GM18867 (cell line): ENCODE measurements around the gene EDEM2.
A peak's percentile ranks its signal among the peaks of the same experiment; 100 is the strongest.
"Not testable (repeated sequence)": the region's sequence is repeated elsewhere in the genome, so short reads cannot be mapped to it uniquely, and the experiment has no call there.

ENCODE experiments used
- ATAC-seq: cut with Tn5 transposase; IDR thresholded peaks from one replicate; pipeline ENCODE4 v1.9.1; 2021; ENCODE audit warnings: mild to moderate bottlenecking, moderate library complexity; ENCODE audit not compliant: unreplicated experiment

The EDEM2 gene

GRCh38 chr20:35168701-35169409, 21.7 kb upstream of the EDEM2 start:
- not testable (repeated sequence) for ATAC-seq

GRCh38 chr20:35167787-35168186, 20.7 kb upstream of the EDEM2 start:
- ATAC-seq = no peak

GRCh38 chr20:35166242-35166830, 19.2 kb upstream of the EDEM2 start:
- ATAC-seq = no peak

- ATAC-seq = no peak
These were observed 18.4 kb upstream of the EDEM2 start for GRCh38 chr20:35165221-35166185.

- not testable (repeated sequence) for ATAC-seq
These were observed 17.4 kb upstream of the EDEM2 start for GRCh38 chr20:35164531-35164930.

- ATAC-seq = not testable (repeated sequence)
These were observed 13.2 kb upstream of the EDEM2 start for GRCh38 chr20:35160341-35160740.

- no peak for ATAC-seq
These were observed 9.8 kb upstream of the EDEM2 start for GRCh38 chr20:35156978-35157377.

GRCh38 chr20:35155936-35156335, 8.8 kb upstream of the EDEM2 start:
- ATAC-seq = no peak

GRCh38 chr20:35151736-35152135, 4.6 kb upstream of the EDEM2 start:
- no peak for ATAC-seq

- no peak for ATAC-seq
These were observed 3.9 kb upstream of the EDEM2 start for GRCh38 chr20:35150846-35151579.

GRCh38 chr20:35147575-35148071, 487 bp upstream of the EDEM2 start:
- ATAC-seq = peak; percentile 10

GRCh38 chr20:35146299-35146919, 727 bp downstream of the EDEM2 start:
- peak; percentile 16 for ATAC-seq

GRCh38 chr20:35145141-35145564, 2.0 kb downstream of the EDEM2 start:
- ATAC-seq = no peak

GRCh38 chr20:35144694-35145093, 2.4 kb downstream of the EDEM2 start:
- ATAC-seq = no peak

GRCh38 chr20:35135867-35136586, 11.1 kb downstream of the EDEM2 start:
- no peak for ATAC-seq

- no peak for ATAC-seq
These were observed 12.3 kb downstream of the EDEM2 start for GRCh38 chr20:35134880-35135279.

- ATAC-seq = no peak
These were observed 12.7 kb downstream of the EDEM2 start for GRCh38 chr20:35134472-35134871.

GRCh38 chr20:35133735-35134134, 13.4 kb downstream of the EDEM2 start:
- no peak for ATAC-seq

GRCh38 chr20:35133031-35133430, 14.1 kb downstream of the EDEM2 start:
- ATAC-seq = no peak

- no peak for ATAC-seq
These were observed 15.2 kb downstream of the EDEM2 start for GRCh38 chr20:35131934-35132333.
